IMR-90 (cell line): ENCODE results near the gene SLC15A3. TPM values are rescaled to one million over a fixed set of nuclear protein-coding genes. Genes with fewer than 3 reads are reported as not detected.

ENCODE experiments used
- ATAC-seq: fragments of 200-7000 bp; cut with Tn5 transposase; 2 replicates; pipeline ENCODE4 v1.9.1; 2020; ENCODE audit warnings: low read depth, mild to moderate bottlenecking, moderate library complexity
- BruUV-seq: library from RNA; stranded (reverse); fragments of 400-500 nt; replicated peaks from 2 replicates; lab custom pipeline; 2021; lab: Mats Ljungman, UMichigan
- CTCF ChIA-PET: fragments of 300-600 bp; formaldehyde crosslinking; extraction: SDS; loops from one replicate; lab custom pipeline; 2021; ENCODE audit warnings: antibody characterized with exemption; lab: Yijun Ruan, JAX
- POLR2A ChIA-PET: fragments of 300-600 bp; sonication (Branson Sonifier 250); formaldehyde crosslinking; loops from one replicate; lab custom pipeline; 2022; ENCODE audit warnings: antibody characterized with exemption; ENCODE audit not compliant: unreplicated experiment; lab: Charles Lee
- DNase-seq: peaks from one replicate; pipeline ENCODE4 v3.0.0; 2013
- H2AFZ ChIP-seq: replicated peaks from 2 replicates; pipeline ENCODE3; 2013; ENCODE audit warnings: low read length, mild to moderate bottlenecking; ENCODE audit not compliant: poor library complexity
- H2AK5ac ChIP-seq: 2 replicates; pipeline ENCODE4 v1.6.1; 2013; ENCODE audit warnings: low read depth, low read length, inconsistent platforms
- H2AK9ac ChIP-seq: replicated peaks from 2 replicates; pipeline ENCODE3; 2013; ENCODE audit warnings: mild to moderate bottlenecking, low read depth, low read length, moderate library complexity; ENCODE audit not compliant: poor library complexity
- H2BK120ac ChIP-seq: 2 replicates; pipeline ENCODE4 v1.6.1; 2013; ENCODE audit warnings: low read depth, low read length, inconsistent platforms
- H2BK15ac ChIP-seq: 3 replicates; pipeline ENCODE4 v1.6.1; 2013; ENCODE audit warnings: low read depth, low read length, inconsistent platforms
- H2BK20ac ChIP-seq: 2 replicates; pipeline ENCODE4 v1.6.1; 2013; ENCODE audit warnings: low read depth, mild to moderate bottlenecking, inconsistent platforms, low read length, moderate library complexity
- H2BK5ac ChIP-seq: 2 replicates; pipeline ENCODE4 v1.6.1; 2013; ENCODE audit warnings: mild to moderate bottlenecking, low read depth, low read length, inconsistent platforms; ENCODE audit not compliant: poor library complexity, severe bottlenecking
- H3K14ac ChIP-seq: replicated peaks from 2 replicates; pipeline ENCODE4 v1.6.1; 2013; ENCODE audit warnings: low read depth, low read length, inconsistent platforms
- H3K18ac ChIP-seq: 2 replicates; pipeline ENCODE4 v1.6.1; 2013; ENCODE audit warnings: low read depth, low read length, control low read depth
- H3K23ac ChIP-seq: 2 replicates; pipeline ENCODE4 v1.6.1; 2013; ENCODE audit warnings: low read depth, low read length, inconsistent platforms
- H3K27ac ChIP-seq: 2 replicates; pipeline ENCODE4 v1.5.1; 2013; ENCODE audit warnings: mild to moderate bottlenecking, control low read depth, low read length; ENCODE audit not compliant: insufficient read depth
- H3K27me3 ChIP-seq: 2 replicates; pipeline ENCODE4 v1.6.1; 2013; ENCODE audit warnings: low read length; ENCODE audit not compliant: control insufficient read depth, insufficient read depth
- H3K36me3 ChIP-seq: 2 replicates; pipeline ENCODE4 v1.6.1; 2013; ENCODE audit warnings: low read length, mixed read lengths; ENCODE audit not compliant: control insufficient read depth, insufficient read depth
- H3K4ac ChIP-seq: 2 replicates; pipeline ENCODE4 v1.6.1; 2013; ENCODE audit warnings: low read depth, low read length, inconsistent platforms
- H3K4me1 ChIP-seq: 2 replicates; pipeline ENCODE4 v1.6.1; 2013; ENCODE audit warnings: low read length, mixed read lengths; ENCODE audit not compliant: control insufficient read depth, insufficient read depth
- H3K4me2 ChIP-seq: 2 replicates; pipeline ENCODE4 v1.6.1; 2013; ENCODE audit warnings: low read depth, mild to moderate bottlenecking, control low read depth, low read length, moderate library complexity
- H3K4me3 ChIP-seq: 2 replicates; pipeline ENCODE4 v1.5.1; 2013; ENCODE audit warnings: low read depth, mild to moderate bottlenecking, control low read depth, low read length, moderate library complexity; ENCODE audit not compliant: insufficient read depth
- H3K56ac ChIP-seq: 2 replicates; pipeline ENCODE4 v1.6.1; 2013; ENCODE audit warnings: low read length, inconsistent platforms; ENCODE audit not compliant: insufficient read depth; ENCODE audit errors: extremely low read depth
- H3K79me1 ChIP-seq, 2 experiments: 2 replicates each; pipeline ENCODE4 v1.6.1; 2013; ENCODE audit warnings: low read length in 2 of 2, inconsistent platforms in 1 of 2, low read depth in 1 of 2
- H3K9ac ChIP-seq: 2 replicates; pipeline ENCODE4 v1.6.1; 2013; ENCODE audit warnings: low read depth, low read length, control low read depth
- H3K9me1 ChIP-seq: 2 replicates; pipeline ENCODE4 v1.6.1; 2013; ENCODE audit warnings: low read length, inconsistent platforms; ENCODE audit not compliant: insufficient read depth
- H3K9me3 ChIP-seq: 2 replicates; pipeline ENCODE4 v1.6.1; 2013; ENCODE audit warnings: low read length; ENCODE audit not compliant: control insufficient read depth, insufficient read depth
- H4K20me1 ChIP-seq: 2 replicates; pipeline ENCODE4 v1.6.1; 2013; ENCODE audit warnings: low read length, inconsistent platforms; ENCODE audit not compliant: insufficient read depth
- H4K5ac ChIP-seq: 2 replicates; pipeline ENCODE4 v1.6.1; 2013; ENCODE audit warnings: mild to moderate bottlenecking, low read depth, low read length, control low read depth
- H4K8ac ChIP-seq, 2 experiments: 2 replicates each; pipeline ENCODE4 v1.6.1; 2013; ENCODE audit warnings: low read depth in 2 of 2, low read length in 2 of 2, control low read depth in 1 of 2, inconsistent platforms in 1 of 2
- H4K91ac ChIP-seq: 2 replicates; pipeline ENCODE4 v1.6.1; 2013; ENCODE audit warnings: low read depth, low read length, inconsistent platforms; ENCODE audit not compliant: insufficient read depth
- BHLHE40 ChIP-seq: fragments of 150-350 bp; IDR thresholded peaks from 2 replicates; pipeline ENCODE4 v1.6.1; 2016; ENCODE audit warnings: mild to moderate bottlenecking, low read depth, low read length
- CEBPB ChIP-seq: IDR thresholded peaks from 2 replicates; pipeline ENCODE4 v1.6.1; 2012; ENCODE audit warnings: low read depth, low read length, improper control_type of control experiment
- CHD1 ChIP-seq: IDR thresholded peaks from 2 replicates; pipeline ENCODE4 v1.6.1; 2012; ENCODE audit warnings: low read depth, low read length, improper control_type of control experiment
- FOS ChIP-seq: fragments of 150-350 bp; IDR thresholded peaks from 2 replicates; pipeline ENCODE4 v1.6.1; 2016; ENCODE audit warnings: low read depth, low read length
- MAFK ChIP-seq: IDR thresholded peaks from 2 replicates; pipeline ENCODE4 v1.6.1; 2012; ENCODE audit warnings: low read depth, low read length, improper control_type of control experiment
- MAZ ChIP-seq: IDR thresholded peaks from 2 replicates; pipeline ENCODE4 v1.6.1; 2012; ENCODE audit warnings: low read depth, mild to moderate bottlenecking, low read length, improper control_type of control experiment, moderate library complexity, borderline replicate concordance
- MXI1 ChIP-seq: IDR thresholded peaks from 2 replicates; pipeline ENCODE4 v1.6.1; 2012; ENCODE audit warnings: low read depth, mild to moderate bottlenecking, low read length, moderate library complexity, borderline replicate concordance
- NFE2L2 ChIP-seq: fragments of 150-350 bp; IDR thresholded peaks from 2 replicates; pipeline ENCODE4 v1.6.1; 2016; ENCODE audit warnings: low read depth, mild to moderate bottlenecking, low read length
- POLR2A ChIP-seq: IDR thresholded peaks from 2 replicates; pipeline ENCODE4 v1.6.1; 2012; ENCODE audit warnings: mild to moderate bottlenecking, low read depth, low read length
- RAD21 ChIP-seq: IDR thresholded peaks from 2 replicates; pipeline ENCODE4 v1.6.1; 2012; ENCODE audit warnings: low read length, improper control_type of control experiment
- RCOR1 ChIP-seq: IDR thresholded peaks from 2 replicates; pipeline ENCODE4 v1.6.1; 2012; ENCODE audit warnings: mild to moderate bottlenecking, low read length, improper control_type of control experiment; ENCODE audit not compliant: insufficient replicate concordance
- RFX5 ChIP-seq: IDR thresholded peaks from 2 replicates; pipeline ENCODE4 v1.8.0; 2012; ENCODE audit warnings: low read depth, mild to moderate bottlenecking, low read length, moderate library complexity
- SMC3 ChIP-seq: fragments of 150-350 bp; IDR thresholded peaks from 2 replicates; pipeline ENCODE4 v1.6.1; 2016; ENCODE audit warnings: low read depth, mild to moderate bottlenecking, antibody characterized with exemption, low read length, moderate library complexity
- WGBS, 2 experiments: methylation state at CpG; one replicate each; pipeline versions ENCODE4 v1.1.5 to v1.1.7; 2013; ENCODE audit warnings: missing lambda C conversion rate in 2 of 2; ENCODE audit not compliant: insufficient read length in 1 of 2; ENCODE audit errors: extremely low coverage in 2 of 2; 5-methylcytosine and 5-hydroxymethylcytosine counted together
- dilution Hi-C: fragments of 300-500 bp; cut with HindIII; formaldehyde crosslinking; loops from one replicate; pipeline ENCODE4 v1.14.3; 2018; ENCODE audit warnings: low sequenced_read_pairs; ENCODE audit not compliant: unreplicated experiment
- in situ Hi-C: fragments of 300-500 bp; cut with MboI; formaldehyde crosslinking; loops from 3 replicates; pipeline ENCODE4 v1.14.3; 2019; ENCODE audit warnings: low sequenced_read_pairs, inconsistent platforms, mixed read lengths
- intact Hi-C: fragments of 100-400 bp; cut with micrococcal nuclease; formaldehyde crosslinking; loops from 2 replicates; pipeline ENCODE4 v1.10.0; 2022
- polyA plus RNA-seq, 3 experiments: library from polyadenylated mRNA; depleted of rRNA; stranded (reverse); fragments of >200 nt; gene quantifications; 2 replicates each; pipeline ENCODE4 v1.2.3, GENCODE V29; 2012; ENCODE audit warnings: low replicate concordance in 1 of 3
- total RNA-seq: library from RNA; depleted of rRNA; stranded (reverse); fragments of >200 nt; gene quantifications from 2 replicates; pipeline ENCODE4 v1.2.3, GENCODE V29; 2012
- TF ChIP-seq, protein P1 (sequence below): fragments of 150-350 bp; IDR thresholded peaks from 2 replicates; pipeline ENCODE4 v1.6.1; 2017; ENCODE audit warnings: mild to moderate bottlenecking, antibody characterized with exemption, low read length, low read depth
- TF ChIP-seq, protein P2 (sequence below): conservative IDR thresholded peaks from 2 replicates; pipeline ENCODE4 v1.5.1; 2012; ENCODE audit warnings: mild to moderate bottlenecking, low read depth, low read length, improper control_type of control experiment
- TF ChIP-seq, protein P3 (sequence below): fragments of 150-350 bp; IDR thresholded peaks from 2 replicates; pipeline ENCODE4 v1.6.1; 2016; ENCODE audit warnings: low read depth, mild to moderate bottlenecking, low read length, moderate library complexity, borderline replicate concordance

SLC15A3 gene
- total and polyA plus RNA-seq, 2 of the 4 experiments (the other 2 are of a cell fraction) = 3.2 to 4.4 TPM

DNA sequence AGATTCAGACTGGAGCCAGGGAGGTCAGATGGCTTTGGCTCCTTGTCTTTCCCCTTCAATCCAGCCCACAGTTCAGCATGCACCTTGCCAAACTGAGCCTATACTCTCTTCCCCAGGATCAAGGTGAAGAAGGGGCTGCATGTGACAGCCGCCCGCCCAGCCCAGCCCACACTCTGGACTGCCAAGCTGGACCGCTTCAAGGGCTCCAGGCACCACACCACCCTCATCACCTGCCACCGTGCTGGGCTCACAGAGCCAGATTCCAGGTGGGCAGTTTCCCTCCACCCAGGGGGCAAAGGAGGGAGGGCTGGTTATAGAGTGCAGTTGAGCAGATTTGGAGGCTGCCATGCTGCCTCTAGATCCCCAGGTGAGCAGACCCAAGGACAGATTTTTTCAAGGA, 21.6 kb downstream of the SLC15A3 start:
- dilution Hi-C loops = no loop called here
- Histone ChIP-seq H2AK5ac (no peak overlapping the region), H3K4ac (no peak overlapping the region), H3K9me1 (peaks cover 7% of the 10 kb centered on the region; the same call in 1 of the 2 replicates), H4K91ac (no peak overlapping the region), H3K4me1 (peaks cover 6% of the 10 kb centered on the region), H2BK120ac (no peak overlapping the region), H3K79me1 (peaks cover 5 to 15% of the 10 kb centered on the region in 2 experiments; a peak in 2 of 4 replicates), H3K14ac (no peak overlapping the region), H3K9me3 (no peaks in the 10 kb centered on the region), H2BK15ac (no peak overlapping the region), H2AFZ (no peak overlapping the region), H3K36me3 (peaks cover 46% of the 10 kb centered on the region), H3K27me3 (no peaks in the 10 kb centered on the region), H2BK5ac (no peak overlapping the region), H3K56ac (no peak overlapping the region), H4K5ac (no peak overlapping the region), H2AK9ac (no peak overlapping the region), H3K27ac (no peak overlapping the region), H4K8ac (no peak overlapping the region), H3K4me2 (no peak overlapping the region), H2BK20ac (no peak overlapping the region), H4K20me1 (peaks cover 9% of the 10 kb centered on the region), H3K23ac (no peak overlapping the region), H3K9ac (no peak overlapping the region), H3K18ac (no peak overlapping the region), H3K4me3 (no peak overlapping the region)
- intact Hi-C loops = no loop called here
- ATAC-seq (no peak), DNase-seq (no peak)
- no TSS peak for BruUV-seq
- no peak for TF ChIP-seq NFE2L2
- TF ChIP-seq, protein P1, sequence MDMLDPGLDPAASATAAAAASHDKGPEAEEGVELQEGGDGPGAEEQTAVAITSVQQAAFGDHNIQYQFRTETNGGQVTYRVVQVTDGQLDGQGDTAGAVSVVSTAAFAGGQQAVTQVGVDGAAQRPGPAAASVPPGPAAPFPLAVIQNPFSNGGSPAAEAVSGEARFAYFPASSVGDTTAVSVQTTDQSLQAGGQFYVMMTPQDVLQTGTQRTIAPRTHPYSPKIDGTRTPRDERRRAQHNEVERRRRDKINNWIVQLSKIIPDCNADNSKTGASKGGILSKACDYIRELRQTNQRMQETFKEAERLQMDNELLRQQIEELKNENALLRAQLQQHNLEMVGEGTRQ = no peak
- no peak for TF ChIP-seq RFX5
- no peak for TF ChIP-seq MAFK
- no peak for TF ChIP-seq RCOR1
- TF ChIP-seq, protein P2, sequence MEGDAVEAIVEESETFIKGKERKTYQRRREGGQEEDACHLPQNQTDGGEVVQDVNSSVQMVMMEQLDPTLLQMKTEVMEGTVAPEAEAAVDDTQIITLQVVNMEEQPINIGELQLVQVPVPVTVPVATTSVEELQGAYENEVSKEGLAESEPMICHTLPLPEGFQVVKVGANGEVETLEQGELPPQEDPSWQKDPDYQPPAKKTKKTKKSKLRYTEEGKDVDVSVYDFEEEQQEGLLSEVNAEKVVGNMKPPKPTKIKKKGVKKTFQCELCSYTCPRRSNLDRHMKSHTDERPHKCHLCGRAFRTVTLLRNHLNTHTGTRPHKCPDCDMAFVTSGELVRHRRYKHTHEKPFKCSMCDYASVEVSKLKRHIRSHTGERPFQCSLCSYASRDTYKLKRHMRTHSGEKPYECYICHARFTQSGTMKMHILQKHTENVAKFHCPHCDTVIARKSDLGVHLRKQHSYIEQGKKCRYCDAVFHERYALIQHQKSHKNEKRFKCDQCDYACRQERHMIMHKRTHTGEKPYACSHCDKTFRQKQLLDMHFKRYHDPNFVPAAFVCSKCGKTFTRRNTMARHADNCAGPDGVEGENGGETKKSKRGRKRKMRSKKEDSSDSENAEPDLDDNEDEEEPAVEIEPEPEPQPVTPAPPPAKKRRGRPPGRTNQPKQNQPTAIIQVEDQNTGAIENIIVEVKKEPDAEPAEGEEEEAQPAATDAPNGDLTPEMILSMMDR = no peak
- no peak for TF ChIP-seq MXI1
- no peak for TF ChIP-seq RAD21
- no peak for TF ChIP-seq CEBPB
- no peak for TF ChIP-seq BHLHE40
- no peak for TF ChIP-seq SMC3
- TF ChIP-seq, protein P3, sequence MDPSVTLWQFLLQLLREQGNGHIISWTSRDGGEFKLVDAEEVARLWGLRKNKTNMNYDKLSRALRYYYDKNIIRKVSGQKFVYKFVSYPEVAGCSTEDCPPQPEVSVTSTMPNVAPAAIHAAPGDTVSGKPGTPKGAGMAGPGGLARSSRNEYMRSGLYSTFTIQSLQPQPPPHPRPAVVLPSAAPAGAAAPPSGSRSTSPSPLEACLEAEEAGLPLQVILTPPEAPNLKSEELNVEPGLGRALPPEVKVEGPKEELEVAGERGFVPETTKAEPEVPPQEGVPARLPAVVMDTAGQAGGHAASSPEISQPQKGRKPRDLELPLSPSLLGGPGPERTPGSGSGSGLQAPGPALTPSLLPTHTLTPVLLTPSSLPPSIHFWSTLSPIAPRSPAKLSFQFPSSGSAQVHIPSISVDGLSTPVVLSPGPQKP = no peak
- TF ChIP-seq CHD1 = no peak
- no peak for TF ChIP-seq FOS
- TF ChIP-seq MAZ = no peak
- TF ChIP-seq POLR2A = no peak
- WGBS, 2 experiments = no CpG with 5 or more reads among the region's 4 CpGs
- POLR2A ChIA-PET = no interaction called here
- CTCF ChIA-PET = no interaction called here
- in situ Hi-C loops = no loop called here
